NCI-H1694 treated with DMSO at 0.1 percent for 48 hours (cell line): Measurements from ENCODE around the gene VOPP1.
"Not testable (repeated sequence)": the region's sequence is repeated elsewhere in the genome, so short reads cannot be mapped to it uniquely, and the experiment has no call there.

Experiments used
- DNase-seq: peaks from one replicate; lab custom pipeline; 2025; lab: John Stamatoyannopoulos, UW

VOPP1 gene

DNA sequence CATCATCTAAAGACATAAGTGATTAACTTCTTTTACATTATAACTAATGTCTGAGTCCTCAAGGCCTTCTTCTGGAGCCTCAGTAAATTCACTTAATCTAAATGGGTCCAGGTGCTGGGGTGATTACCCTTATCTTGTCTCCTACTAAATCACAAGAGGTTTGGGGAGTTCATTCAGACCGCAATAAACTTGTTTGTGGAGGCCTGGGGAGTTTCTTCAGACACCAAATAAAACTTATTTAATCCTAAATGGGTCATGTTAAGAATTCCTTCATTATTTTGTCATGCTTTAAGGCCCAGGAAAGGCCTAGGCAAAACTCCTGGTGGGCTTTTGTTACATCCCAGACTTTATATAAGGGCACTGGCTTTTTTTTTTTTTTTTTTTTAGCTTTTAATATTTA lies 62.1 kb downstream of the VOPP1 start:
- DNase-seq, result not testable (repeated sequence)

DNA sequence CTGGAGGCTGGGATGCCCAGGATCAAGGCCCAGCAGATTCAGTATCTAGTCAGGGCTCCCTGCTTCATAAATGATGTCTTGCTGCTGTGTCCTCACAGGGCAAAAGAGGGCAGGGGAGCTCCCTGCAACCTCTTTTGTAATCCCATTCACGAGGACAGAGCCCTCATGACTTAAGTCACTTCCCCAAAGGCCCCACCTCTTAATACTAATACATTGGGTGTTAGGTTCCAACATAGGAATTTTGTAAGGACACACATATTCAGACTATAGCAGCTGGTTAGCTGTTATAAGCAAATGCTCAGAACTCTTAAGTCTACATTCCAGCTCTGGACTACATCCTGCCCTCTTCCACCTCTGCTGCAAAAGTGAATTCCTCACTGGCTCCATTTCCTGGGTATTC lies 63.0 kb downstream of the VOPP1 start:
- no peak for DNase-seq

DNA sequence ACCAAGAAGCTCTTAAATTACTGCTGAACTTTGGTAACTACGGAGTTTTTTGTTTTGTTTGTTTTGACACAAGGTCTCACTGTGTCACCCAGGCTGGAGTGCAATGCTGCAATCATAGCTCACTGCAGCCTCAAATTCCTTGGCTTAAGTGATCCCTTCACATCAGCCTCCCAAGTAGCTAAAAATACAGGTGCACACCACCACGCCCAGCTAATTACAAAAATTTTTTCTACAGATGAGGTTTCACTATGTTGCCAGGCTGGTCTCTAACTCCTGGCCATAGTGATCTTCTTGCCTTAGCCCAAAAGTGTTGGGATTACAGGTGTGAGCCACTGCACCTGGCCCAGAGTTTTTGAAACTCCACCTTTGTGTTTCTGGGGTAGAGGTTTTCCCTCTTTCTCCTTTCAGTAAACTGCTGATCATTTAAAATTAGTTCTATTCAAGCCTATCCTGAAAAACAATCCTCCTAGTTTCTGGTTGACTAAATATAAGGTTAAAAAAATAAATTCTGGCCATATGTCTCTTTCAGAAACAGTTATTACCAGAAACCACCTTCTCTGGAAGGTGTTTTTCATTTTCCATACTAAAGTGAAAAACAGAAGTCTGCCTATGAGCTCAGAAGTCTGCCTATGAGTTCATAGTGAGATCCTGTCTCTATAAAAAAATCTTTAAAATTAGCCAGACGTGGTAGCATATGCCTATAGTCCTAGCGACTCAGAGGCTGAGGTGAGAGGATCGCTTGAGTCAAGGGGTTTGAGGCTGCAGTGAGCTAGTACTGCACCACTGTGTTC lies 63.9 kb downstream of the VOPP1 start:
- DNase-seq, result no peak

DNA sequence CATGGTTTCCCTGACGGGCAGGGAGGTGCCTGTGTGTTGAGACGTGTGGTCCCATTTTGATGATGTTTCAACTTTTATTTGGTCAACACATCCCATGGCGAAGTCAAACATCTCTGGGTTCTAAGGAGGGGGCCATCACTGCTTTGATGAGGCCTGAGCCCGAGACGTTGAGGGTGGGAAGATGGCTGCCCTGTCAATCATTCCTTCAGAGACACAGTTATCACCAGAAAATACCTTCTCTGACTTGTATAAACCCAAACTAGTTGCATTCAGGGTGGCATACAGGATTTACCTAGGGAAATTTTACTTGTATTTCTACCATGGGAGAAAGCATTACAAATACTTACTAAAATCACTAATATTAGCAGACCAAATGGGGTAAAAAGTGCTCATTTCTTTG lies 64.6 kb downstream of the VOPP1 start:
- DNase-seq, result no peak

GRCh38 chr7:55504967-55505658 lies 67.2 kb downstream of the VOPP1 start:
- DNase-seq, result no peak

- no peak for DNase-seq
Measured at GRCh38 chr7:55504093-55504859, 68.0 kb downstream of the VOPP1 start.

DNA sequence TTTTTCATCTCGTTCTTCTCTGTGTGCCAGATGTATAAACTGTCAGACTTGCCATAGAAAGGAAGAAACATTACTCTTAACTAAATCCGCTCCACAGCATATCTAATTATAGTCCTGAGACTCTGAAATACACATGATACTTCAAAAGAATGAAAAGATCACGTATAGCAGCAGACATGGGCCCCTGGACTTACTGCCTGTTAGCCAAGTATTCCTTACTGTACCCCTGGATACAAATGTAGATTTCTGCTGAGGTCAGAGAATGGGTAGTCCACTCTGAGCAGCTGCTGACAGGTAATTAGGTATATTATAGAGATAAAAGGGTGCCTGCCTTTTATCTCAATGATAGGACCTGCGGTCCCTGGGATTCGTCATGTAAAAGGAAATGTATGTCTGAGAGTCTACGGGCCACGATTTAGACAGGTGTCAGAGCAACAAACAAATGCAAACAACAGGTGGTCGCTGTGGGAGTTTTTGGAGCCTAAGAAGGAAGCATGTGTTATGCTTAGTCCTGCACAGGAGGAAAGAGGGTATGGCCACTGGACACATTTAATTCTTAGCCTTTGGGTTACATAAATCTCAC lies 69.4 kb downstream of the VOPP1 start:
- DNase-seq, result no peak

GRCh38 chr7:55502124-55502857 lies 70.0 kb downstream of the VOPP1 start:
- DNase-seq, result no peak

DNA sequence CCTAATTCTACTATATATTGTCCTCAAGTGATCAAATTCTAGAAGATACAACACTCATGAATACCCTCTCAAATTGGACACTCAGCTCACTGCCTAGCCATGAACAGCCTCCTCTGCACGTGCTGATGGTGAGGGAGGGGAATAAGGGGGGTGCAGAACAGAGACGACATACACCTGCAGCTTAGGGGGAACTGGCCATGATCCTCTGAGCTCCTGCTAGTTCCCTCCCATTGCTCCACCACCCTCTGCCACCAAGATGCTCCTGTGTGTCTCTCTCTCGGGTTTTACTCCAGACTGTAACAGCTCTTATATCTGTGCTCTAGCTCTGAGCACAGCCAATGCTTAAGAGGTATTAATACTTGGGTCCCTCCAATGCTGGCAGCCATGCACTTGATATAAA lies 70.7 kb downstream of the VOPP1 start:
- no peak for DNase-seq

GRCh38 chr7:55500117-55500756 lies 72.1 kb downstream of the VOPP1 start:
- DNase-seq, result no peak

GRCh38 chr7:55499591-55499990 lies 72.7 kb downstream of the VOPP1 start:
- DNase-seq, result no peak

- no peak for DNase-seq
Measured at GRCh38 chr7:55498770-55499169, 73.5 kb downstream of the VOPP1 start.

DNA sequence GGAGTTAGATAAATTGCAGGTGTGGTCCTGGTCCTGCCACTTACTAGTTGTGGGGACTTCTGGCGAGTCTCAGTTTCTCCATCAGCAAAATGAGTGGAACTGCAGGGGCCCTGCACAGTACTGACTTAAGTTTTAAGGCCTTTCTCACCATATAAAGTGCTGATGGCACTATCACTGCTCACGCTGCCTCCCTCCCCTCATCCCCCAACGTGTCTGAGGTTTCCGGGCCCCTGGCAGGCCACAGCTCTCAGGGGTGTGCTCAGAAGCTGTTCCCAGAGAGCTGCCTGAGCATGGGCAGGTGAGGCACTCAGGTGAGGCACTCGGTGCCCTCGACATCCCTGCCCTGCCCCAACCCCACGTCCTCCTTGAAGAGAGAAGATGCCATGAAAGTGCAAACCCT lies 74.2 kb downstream of the VOPP1 start:
- DNase-seq, result no peak

DNA sequence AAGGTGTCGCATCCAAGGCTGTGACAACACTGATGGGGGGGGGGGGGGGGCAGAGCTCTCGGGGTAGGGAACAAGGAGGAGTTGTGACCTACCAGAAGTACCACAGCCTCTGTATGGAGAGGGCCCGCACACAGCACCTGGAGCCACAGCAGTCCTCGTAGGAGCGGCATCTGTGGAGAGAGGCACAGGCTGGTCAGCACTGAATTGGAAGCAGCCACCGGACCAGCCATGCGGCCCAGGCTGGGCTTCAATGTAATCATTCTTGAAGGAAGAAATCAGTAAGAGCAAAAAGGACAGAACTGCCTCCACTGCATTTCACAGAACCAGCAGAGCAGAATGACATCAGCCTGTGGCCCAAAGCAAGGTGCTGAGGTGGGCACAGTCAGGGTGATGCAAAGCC lies 74.8 kb downstream of the VOPP1 start:
- DNase-seq, result no peak

- DNase-seq, result no peak
Measured at GRCh38 chr7:55496906-55497305, 75.4 kb downstream of the VOPP1 start.

DNA sequence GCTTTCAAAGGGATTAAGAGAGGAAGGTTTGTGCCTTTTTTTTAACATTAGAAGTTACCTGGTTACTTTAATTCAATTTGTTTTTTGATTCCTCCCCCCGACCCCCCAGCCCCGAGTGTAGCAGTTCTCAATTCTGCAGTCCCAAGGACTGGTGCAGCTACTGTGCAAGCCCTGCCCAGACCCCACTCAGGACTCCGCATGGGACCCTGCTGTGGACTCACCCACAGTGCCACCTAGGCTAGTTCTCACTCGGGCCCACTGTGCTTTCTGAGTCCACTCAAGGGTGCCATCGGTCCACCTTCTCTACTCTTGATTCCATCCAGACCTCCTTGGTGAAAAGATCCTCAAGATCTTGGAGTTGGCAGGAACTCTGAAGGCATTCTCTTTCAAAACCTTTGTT lies 77.4 kb downstream of the VOPP1 start:
- no peak for DNase-seq

GRCh38 chr7:55493408-55493807 lies 78.9 kb downstream of the VOPP1 start:
- no peak for DNase-seq

GRCh38 chr7:55491346-55491745 lies 81.0 kb downstream of the VOPP1 start:
- no peak for DNase-seq

- no peak for DNase-seq
Measured at GRCh38 chr7:55490099-55490498, 82.2 kb downstream of the VOPP1 start.

DNA sequence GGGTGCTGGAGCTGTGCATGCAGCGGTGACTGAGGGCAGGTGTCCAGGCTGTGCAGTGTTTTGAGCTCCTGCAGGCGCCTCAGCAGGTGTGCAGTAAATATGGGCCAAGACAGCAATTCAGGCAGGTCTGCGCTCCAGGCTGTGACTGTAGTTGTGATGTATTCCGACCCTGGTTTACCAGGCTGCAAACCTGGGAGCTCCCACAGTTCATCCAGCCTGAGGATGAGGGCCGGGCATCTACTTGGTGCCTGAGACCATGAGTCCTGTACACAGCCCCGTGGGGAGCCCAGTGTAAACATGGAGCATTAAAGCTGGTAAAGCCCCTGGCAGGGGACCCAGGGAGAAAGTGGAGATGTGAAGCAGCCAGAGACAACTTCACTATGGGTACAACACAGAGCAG lies 82.8 kb downstream of the VOPP1 start:
- DNase-seq, result no peak

DNA sequence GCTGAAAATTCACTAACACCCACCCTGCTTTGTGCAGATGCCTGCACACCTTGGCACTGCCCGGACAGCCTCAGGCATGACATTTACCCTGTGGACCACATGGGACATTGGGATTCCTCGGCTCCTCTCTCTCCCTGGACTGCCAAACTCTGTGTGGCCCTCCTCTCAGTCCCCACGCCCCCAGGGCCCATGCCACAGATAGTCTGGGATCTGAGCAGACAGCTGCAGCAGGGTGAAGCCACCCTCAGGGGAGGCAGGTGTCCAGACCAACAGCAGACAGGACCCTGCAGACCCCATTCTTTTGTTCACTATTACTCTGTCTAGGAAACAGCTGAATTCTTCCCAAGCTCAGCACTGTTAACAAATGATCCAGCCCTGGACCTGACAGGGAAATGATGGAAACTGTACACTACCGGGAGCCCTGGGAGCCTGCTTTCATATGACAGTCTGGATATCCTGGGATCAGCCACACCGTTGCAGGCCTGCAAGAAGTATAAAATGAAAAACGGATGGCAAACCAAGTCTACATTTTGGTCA lies 83.4 kb downstream of the VOPP1 start:
- no peak for DNase-seq
